22Rv1 (cell line): ENCODE measurements around the gene FOXO1.

Source experiments
- H3K27ac ChIP-seq: fragments of 450-650 bp; 2 replicates; pipeline ENCODE4 v1.5.1; 2017
- CTCF ChIP-seq: fragments of 450-650 bp; IDR thresholded peaks from 2 replicates; pipeline ENCODE4 v1.5.1; 2017; ENCODE audit warnings: mild to moderate bottlenecking
- ZFX ChIP-seq: fragments of 450-650 bp; IDR thresholded peaks from 2 replicates; pipeline ENCODE4 v1.6.1; 2017; ENCODE audit warnings: antibody characterized with exemption, borderline replicate concordance

FOXO1 gene

GRCh38 chr13:40506592-40507446 is 159.6 kb downstream of the FOXO1 start:
- H3K27ac ChIP-seq, result no peak overlapping the region
- no peak for TF ChIP-seq CTCF
- no peak for TF ChIP-seq ZFX
